SK-N-SH treated with all-trans-retinoic acid at 6 μM for 48 hours (cell line): ENCODE data around the gene GAP43.

Experiments used
- SNAI2 ChIP-seq: fragments of 250-450 bp; sonication (Bioruptor Pico); IDR thresholded peaks from 2 replicates; pipeline ENCODE4 v1.5.0; 2020; ENCODE audit warnings: mild to moderate bottlenecking, moderate library complexity
- ZC3H10 ChIP-seq: fragments of 250-450 bp; sonication (Bioruptor Pico); IDR thresholded peaks from 2 replicates; pipeline ENCODE4 v1.5.1; 2021; ENCODE audit warnings: mild to moderate bottlenecking, moderate library complexity
- ZNF8 ChIP-seq: fragments of 450-650 bp; formaldehyde crosslinking; IDR thresholded peaks from 2 replicates; pipeline ENCODE4 v1.5.0; 2020; ENCODE audit warnings: mild to moderate bottlenecking, moderate library complexity

- TF ChIP-seq ZNF8 (CRISPR knock-in tag), result no peak
- no peak for TF ChIP-seq ZC3H10
- TF ChIP-seq SNAI2 (CRISPR knock-in tag), result no peak
Observed at GRCh38 chr3:115761927-115762305, 138.6 kb downstream of the GAP43 start.
